Measurements from ENCODE around the gene S100A12.

- no peak for TF ChIP-seq CTCF (IDR thresholded peaks at IDR 0.05 in 4 of 5, conservative IDR thresholded peaks at IDR 0.05 in 1 of 5)
- TF ChIP-seq POLR2A (IDR thresholded peaks at IDR 0.05), result no peak
These were observed 18.9 kb downstream of the S100A12 start for GRCh38 chr1:153356392-153357075.
